HFF-Myc (cell line): ENCODE results near the gene TBC1D32.
"Not testable (repeated sequence)": the region's sequence is repeated elsewhere in the genome, so short reads cannot be mapped to it uniquely, and the experiment has no call there.

Experiments used
- DNase-seq: peaks from one replicate; pipeline ENCODE4 v3.0.0-alpha.2; 2011; ENCODE audit warnings: low read depth; ENCODE audit errors: extremely low read depth
- H3K4me3 ChIP-seq: replicated peaks from 2 replicates; pipeline ENCODE4 v1.5.1; 2011; ENCODE audit warnings: low read depth, mild to moderate bottlenecking, control low read depth, low read length
- TF ChIP-seq, protein P1 (sequence below): IDR thresholded peaks from 2 replicates; pipeline ENCODE4 v1.5.1; 2012; ENCODE audit warnings: mild to moderate bottlenecking, low read depth, low read length, control low read depth; ENCODE audit errors: missing control alignments

TBC1D32 gene

GRCh38 chr6:121183742-121184141 is 150.5 kb downstream of the TBC1D32 start:
- H3K4me3 ChIP-seq, result no peak overlapping the region
- no peak for DNase-seq
- TF ChIP-seq, protein P1, sequence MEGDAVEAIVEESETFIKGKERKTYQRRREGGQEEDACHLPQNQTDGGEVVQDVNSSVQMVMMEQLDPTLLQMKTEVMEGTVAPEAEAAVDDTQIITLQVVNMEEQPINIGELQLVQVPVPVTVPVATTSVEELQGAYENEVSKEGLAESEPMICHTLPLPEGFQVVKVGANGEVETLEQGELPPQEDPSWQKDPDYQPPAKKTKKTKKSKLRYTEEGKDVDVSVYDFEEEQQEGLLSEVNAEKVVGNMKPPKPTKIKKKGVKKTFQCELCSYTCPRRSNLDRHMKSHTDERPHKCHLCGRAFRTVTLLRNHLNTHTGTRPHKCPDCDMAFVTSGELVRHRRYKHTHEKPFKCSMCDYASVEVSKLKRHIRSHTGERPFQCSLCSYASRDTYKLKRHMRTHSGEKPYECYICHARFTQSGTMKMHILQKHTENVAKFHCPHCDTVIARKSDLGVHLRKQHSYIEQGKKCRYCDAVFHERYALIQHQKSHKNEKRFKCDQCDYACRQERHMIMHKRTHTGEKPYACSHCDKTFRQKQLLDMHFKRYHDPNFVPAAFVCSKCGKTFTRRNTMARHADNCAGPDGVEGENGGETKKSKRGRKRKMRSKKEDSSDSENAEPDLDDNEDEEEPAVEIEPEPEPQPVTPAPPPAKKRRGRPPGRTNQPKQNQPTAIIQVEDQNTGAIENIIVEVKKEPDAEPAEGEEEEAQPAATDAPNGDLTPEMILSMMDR, result no peak

DNA sequence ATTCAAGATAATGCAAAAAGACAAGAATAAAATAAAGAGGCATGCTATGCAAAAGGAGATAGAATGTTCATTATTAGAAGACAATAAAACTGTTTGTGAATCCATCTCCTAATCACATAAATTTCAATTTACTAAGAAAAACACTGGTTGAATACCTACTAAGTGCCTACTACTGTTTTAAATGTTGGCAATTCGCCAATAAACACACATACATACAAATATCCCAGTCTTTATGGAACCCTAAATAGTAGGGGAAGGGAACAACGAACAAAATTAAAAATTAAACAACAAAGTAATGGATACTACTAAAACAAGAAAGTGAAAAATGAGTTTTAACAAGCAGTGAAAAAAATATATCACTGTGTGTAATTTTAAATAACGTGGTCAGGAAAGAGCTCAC is 158.5 kb downstream of the TBC1D32 start:
- H3K4me3 ChIP-seq, result no peak overlapping the region
- no peak for DNase-seq
- TF ChIP-seq, protein P1, result no peak

GRCh38 chr6:121172451-121172850 is 161.8 kb downstream of the TBC1D32 start:
- not testable (repeated sequence) for H3K4me3 ChIP-seq, DNase-seq

DNA sequence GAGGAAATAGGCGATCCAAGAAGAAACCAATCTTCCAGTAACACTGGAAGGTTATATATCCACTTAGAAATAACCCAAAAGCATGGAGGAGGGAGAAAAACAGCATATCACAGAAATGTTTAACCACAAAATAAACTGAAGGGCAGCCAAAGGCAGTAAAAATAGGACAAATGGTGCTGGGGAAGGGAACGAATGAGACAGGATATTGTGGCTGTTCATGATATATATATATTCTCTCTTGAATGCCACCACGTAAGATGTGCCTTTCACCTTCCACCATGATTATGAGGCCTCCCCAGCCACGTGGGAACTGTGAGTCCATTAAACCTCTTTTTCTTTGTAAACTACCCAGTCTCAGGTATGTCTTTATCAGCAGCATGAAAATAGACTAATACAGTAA is 162.4 kb downstream of the TBC1D32 start:
- DNase-seq, result no peak
- TF ChIP-seq, protein P1, result no peak
- no peak overlapping the region for H3K4me3 ChIP-seq

DNA sequence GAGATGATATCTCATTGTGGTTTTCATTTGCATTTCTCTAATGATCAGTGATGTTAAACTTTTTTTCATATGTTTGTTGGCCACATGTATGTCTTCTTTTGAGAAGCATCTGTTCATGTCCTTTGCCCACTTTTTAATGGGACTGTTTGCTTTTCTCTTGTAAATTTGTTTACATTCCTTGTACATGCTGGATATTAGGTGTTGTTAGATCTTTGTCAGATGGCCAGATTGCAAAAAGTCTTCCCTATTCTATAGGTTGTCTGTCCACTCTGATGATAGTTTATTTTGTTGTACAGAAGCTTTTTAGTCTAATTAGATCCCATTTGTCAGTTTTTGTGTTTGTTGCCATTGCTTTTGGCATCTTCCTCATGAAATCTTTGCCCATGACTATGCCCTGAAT is 172.4 kb downstream of the TBC1D32 start:
- H3K4me3 ChIP-seq, result no peak overlapping the region
- TF ChIP-seq, protein P1, result no peak
- DNase-seq, result no peak

- TF ChIP-seq, protein P1, result no peak
- H3K4me3 ChIP-seq, result no peak overlapping the region
- DNase-seq, result no peak
Observed at GRCh38 chr6:121160276-121160675, 174.0 kb downstream of the TBC1D32 start.

DNA sequence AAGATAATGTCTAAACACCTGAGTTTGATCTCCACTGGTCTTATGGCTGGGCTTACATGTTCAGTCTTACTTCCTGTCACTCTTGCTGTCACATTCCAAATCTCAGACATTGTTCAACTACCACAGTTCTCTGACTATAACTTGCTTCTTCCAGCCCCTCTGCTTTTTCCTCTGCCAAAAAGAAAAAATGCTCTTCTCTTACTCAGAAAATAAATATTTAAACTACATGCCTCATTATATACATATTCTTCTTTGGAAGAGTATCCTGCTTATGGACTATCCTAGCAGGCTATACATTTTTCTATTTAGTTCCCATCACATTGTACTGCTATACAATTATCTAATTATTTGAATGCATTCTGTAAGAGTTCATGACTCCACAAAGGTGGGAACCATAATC is 175.4 kb downstream of the TBC1D32 start:
- no peak overlapping the region for H3K4me3 ChIP-seq
- TF ChIP-seq, protein P1, result no peak
- DNase-seq, result no peak

GRCh38 chr6:121158438-121158837 is 175.8 kb downstream of the TBC1D32 start:
- TF ChIP-seq, protein P1, result no peak
- H3K4me3 ChIP-seq, result no peak overlapping the region
- no peak for DNase-seq
